Endothelial cell (in vitro differentiated cells): ENCODE results near the gene ANKS1A. TPM values are rescaled to one million over a fixed set of nuclear protein-coding genes. Genes with fewer than 3 reads are reported as not detected.
A peak's percentile ranks its signal among the peaks of the same experiment; 100 is the strongest.

ENCODE experiments used
- DNase-seq: peaks from one replicate; pipeline ENCODE4 v3.0.0; 2021; ENCODE audit warnings: low spot score
- H3K27ac Mint-ChIP-seq: one replicate; pipeline ENCODE4 v1.8.0; 2021; ENCODE audit warnings: mixed read lengths, inconsistent platforms; ENCODE audit not compliant: unreplicated experiment
- H3K27me3 Mint-ChIP-seq: one replicate; pipeline ENCODE4 v1.8.0; 2021; ENCODE audit warnings: mild to moderate bottlenecking, moderate library complexity, mixed read lengths, inconsistent platforms; ENCODE audit not compliant: unreplicated experiment
- H3K36me3 Mint-ChIP-seq: one replicate; pipeline ENCODE4 v1.8.0; 2021; ENCODE audit warnings: mild to moderate bottlenecking, low read depth, mixed read lengths, inconsistent platforms; ENCODE audit not compliant: unreplicated experiment
- H3K4me1 Mint-ChIP-seq: one replicate; pipeline ENCODE4 v1.8.0; 2021; ENCODE audit warnings: mild to moderate bottlenecking, mixed read lengths, inconsistent platforms; ENCODE audit not compliant: unreplicated experiment
- H3K4me3 Mint-ChIP-seq: one replicate; pipeline ENCODE4 v1.8.0; 2021; ENCODE audit warnings: mild to moderate bottlenecking, mixed read lengths, inconsistent platforms; ENCODE audit not compliant: unreplicated experiment
- H3K9me3 Mint-ChIP-seq: one replicate; pipeline ENCODE4 v1.8.0; 2021; ENCODE audit warnings: mixed read lengths, inconsistent platforms; ENCODE audit not compliant: unreplicated experiment
- total RNA-seq: library from RNA; stranded (reverse); fragmentation: NEBNext Ultra II Directional; extraction: Animal tissue kit (Norgen Biotek cat#: 25700); gene quantifications from one replicate; pipeline ENCODE4 v1.2.1, GENCODE V29; 2021; ENCODE audit not compliant: unreplicated experiment
- TF ChIP-seq, protein P1 (sequence below): fragments of 200-600 bp; sonication (generic); IDR thresholded peaks from one replicate; pipeline ENCODE4 v1.5.0; 2021; ENCODE audit warnings: antibody characterized with exemption; ENCODE audit not compliant: unreplicated experiment

Gene ANKS1A
- total RNA-seq, 1 donor from 2014 or later = 20.1 TPM

DNA sequence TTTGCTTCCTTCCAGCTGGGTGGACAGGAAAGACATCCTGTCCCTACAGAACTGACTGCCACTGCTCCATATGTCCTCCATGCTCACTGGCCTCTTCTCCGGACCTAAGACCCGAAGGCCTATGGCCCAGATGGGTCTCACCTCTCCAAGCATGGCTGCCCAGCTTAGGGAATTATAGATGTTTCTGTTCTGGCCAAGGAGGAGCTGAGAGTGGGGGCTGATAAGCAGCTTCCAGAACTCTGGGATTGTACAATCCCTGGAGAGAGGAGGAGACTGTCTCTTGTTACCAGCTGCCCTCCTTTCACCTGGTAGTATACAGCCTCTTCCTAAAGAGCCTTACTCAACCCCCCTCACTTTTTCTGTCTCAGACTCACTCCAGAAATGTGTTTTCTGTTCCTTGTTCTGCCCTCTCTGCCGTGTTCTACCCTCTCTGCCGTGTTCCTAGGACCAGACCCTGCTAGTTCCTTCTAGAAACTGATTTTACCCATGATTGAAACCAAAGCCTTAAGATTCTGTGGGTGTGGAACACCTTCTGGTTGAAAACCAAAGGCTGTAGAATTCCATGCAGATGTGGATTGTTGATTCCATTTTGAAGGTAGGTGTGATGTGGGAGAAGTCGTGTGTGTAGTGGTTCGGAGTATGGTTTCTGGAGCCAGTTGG lies 28.7 kb downstream of the ANKS1A start:
- Mint-ChIP-seq H3K9me3 (no peaks in the 10 kb centered on the region), H3K4me3 (no peak overlapping the region), H3K36me3 (peaks cover 4% of the 10 kb centered on the region), H3K4me1 (peaks cover 16% of the 10 kb centered on the region), H3K27me3 (no peaks in the 10 kb centered on the region), H3K27ac (peak overlapping the region; percentile 8)
- TF ChIP-seq, protein P1, sequence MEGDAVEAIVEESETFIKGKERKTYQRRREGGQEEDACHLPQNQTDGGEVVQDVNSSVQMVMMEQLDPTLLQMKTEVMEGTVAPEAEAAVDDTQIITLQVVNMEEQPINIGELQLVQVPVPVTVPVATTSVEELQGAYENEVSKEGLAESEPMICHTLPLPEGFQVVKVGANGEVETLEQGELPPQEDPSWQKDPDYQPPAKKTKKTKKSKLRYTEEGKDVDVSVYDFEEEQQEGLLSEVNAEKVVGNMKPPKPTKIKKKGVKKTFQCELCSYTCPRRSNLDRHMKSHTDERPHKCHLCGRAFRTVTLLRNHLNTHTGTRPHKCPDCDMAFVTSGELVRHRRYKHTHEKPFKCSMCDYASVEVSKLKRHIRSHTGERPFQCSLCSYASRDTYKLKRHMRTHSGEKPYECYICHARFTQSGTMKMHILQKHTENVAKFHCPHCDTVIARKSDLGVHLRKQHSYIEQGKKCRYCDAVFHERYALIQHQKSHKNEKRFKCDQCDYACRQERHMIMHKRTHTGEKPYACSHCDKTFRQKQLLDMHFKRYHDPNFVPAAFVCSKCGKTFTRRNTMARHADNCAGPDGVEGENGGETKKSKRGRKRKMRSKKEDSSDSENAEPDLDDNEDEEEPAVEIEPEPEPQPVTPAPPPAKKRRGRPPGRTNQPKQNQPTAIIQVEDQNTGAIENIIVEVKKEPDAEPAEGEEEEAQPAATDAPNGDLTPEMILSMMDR = no peak
- no peak for DNase-seq

DNA sequence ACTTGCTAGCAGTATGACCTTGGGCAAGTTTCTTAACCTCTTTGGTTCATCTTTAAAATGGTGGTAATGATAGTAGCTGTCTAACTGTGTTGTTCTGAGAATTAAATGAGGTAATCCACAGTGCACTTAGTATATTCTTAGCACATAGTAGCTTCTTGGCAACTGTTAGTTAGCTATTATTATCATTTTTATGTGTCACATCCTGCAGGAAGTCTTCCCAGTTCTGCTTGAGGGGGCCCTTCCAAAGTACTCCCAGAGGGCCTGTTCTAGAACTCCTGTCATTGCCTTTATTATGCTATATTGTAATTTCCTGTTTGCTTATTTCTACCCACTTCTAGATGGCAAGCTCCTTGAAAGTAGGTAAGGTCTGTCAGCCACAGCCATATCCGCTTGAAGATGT lies 30.6 kb downstream of the ANKS1A start:
- TF ChIP-seq, protein P1 = no peak
- H3K4me1 Mint-ChIP-seq = peaks cover 31% of the 10 kb centered on the region
- peaks cover 4% of the 10 kb centered on the region for H3K36me3 Mint-ChIP-seq
- H3K9me3 Mint-ChIP-seq = no peaks in the 10 kb centered on the region
- no peaks in the 10 kb centered on the region for H3K27me3 Mint-ChIP-seq
- H3K27ac Mint-ChIP-seq = no peak overlapping the region
- no peak for DNase-seq
- no peak overlapping the region for H3K4me3 Mint-ChIP-seq

DNA sequence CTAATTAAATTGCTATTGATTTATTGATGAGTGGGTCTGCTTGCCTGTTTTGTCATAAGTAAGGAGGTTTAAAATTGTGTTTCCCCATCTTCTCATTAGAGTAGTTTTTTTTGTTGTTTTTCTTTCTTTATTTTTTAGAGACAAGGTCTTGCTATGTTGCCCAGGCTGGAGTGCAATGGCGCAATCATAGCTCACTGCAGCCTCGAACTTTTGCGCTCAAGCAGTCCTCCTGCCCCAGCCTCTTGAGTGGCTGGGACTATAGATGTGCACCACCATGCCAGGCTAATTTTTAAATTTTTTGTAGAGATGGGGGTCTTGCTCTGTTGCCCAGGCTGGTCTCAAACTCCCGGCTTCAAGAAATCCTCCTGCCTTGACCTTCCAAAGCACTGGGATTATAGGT lies 31.0 kb downstream of the ANKS1A start:
- DNase-seq = no peak
- Mint-ChIP-seq H3K4me1 (peaks cover 31% of the 10 kb centered on the region), H3K27me3 (no peaks in the 10 kb centered on the region), H3K4me3 (no peak overlapping the region), H3K9me3 (no peaks in the 10 kb centered on the region), H3K36me3 (peaks cover 4% of the 10 kb centered on the region), H3K27ac (no peak overlapping the region)
- TF ChIP-seq, protein P1 = no peak

DNA sequence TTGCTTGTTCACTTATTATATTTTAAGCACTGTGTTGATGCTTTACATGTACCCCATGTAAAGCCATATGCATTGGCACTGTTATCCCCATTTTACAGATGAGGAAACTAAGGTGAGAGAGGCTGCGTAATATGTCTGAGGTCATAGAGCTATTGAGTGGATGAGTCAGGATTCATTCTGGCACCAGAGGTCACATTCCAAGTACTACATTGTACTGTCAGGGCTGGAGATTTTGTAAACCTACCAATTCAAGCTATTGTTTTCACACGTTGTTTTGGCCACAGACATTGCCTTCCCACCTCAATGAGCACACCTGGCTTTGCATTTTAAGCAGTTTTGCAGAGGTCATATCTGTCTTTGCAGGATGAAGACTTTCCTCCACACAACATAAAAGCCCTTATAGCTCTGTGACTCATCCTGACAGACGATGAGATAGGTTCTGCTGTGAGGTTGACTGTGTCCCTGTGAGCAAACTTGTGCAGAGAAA lies 33.2 kb downstream of the ANKS1A start:
- Mint-ChIP-seq H3K27me3 (no peaks in the 10 kb centered on the region), H3K27ac (no peak overlapping the region), H3K36me3 (peaks cover 4% of the 10 kb centered on the region), H3K9me3 (no peaks in the 10 kb centered on the region), H3K4me1 (peaks cover 26% of the 10 kb centered on the region), H3K4me3 (no peak overlapping the region)
- TF ChIP-seq, protein P1 = no peak
- no peak for DNase-seq

DNA sequence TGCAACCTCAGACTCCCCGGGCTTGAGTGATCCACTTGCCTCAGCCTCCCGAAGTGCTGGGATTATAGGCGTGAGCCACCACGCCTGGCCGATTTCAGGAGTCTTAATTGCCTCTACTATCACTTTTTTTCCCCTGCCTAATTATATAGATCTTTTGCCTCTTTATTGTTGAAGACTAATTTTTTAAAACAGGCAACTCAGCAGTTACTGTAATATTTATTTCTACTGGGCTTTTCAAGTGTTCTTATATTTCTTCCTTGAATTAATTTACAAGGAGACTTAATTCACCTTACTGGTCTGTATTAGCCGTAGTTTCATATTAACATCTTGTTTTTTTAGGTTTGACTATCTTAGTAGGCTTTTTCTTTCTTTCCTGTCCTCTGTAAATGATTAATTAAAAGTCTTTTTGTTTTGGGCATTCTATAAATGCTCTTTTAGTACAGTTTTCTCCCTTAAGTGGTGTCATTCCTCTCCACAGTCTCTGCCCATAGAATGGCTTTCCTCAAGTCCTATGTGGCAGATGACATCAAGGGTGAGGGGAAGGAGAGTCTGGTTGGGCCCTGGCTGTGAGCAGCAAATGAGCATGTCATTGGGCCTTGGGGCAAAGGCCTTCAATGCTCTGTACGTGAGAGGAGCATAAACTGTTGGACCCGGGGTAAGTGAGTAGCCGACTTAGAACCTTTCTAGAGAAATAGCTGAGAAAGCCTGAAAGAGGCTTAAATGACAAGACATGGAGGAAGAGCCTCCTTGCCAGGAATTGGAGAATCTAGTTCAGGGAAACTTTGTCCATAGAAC lies 36.0 kb downstream of the ANKS1A start:
- TF ChIP-seq, protein P1 = no peak
- DNase-seq = no peak
- H3K9me3 Mint-ChIP-seq = no peaks in the 10 kb centered on the region
- H3K4me1 Mint-ChIP-seq = peaks cover 22% of the 10 kb centered on the region
- H3K4me3 Mint-ChIP-seq = no peak overlapping the region
- H3K36me3 Mint-ChIP-seq = no peaks in the 10 kb centered on the region
- H3K27ac Mint-ChIP-seq = no peak overlapping the region
- H3K27me3 Mint-ChIP-seq = no peaks in the 10 kb centered on the region
